ENCODE results near the gene ROBO2.

DNA sequence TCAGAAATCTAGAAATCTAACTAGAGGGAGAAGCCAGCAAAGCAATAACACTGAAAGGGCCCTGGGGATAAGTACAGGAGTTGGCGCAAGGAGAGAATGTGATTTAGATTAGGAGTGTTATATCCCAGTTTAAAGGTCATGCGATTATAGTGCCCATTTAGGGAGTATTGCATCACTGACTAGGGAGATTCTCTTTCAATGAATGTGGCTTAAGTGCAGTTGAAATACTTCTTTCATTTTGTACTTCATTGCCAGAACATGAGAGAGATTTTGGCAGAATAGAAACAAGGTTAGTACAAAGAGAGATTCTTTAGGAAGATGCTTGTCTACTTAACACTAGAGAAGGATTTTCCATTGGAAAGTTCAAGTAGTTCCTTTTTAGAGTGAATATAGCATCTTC lies 13.9 kb downstream of the ROBO2 start:
- TF ChIP-seq NPAS2 (CRISPR knock-in tag; IDR thresholded peaks at IDR 0.05; ENCODE audit: borderline replicate concordance) (no peak), RNF2 (IDR thresholded peaks at IDR 0.05; ENCODE audit: borderline replicate concordance, low read depth) (no peak), POLR2A (IDR thresholded peaks at IDR 0.05; ENCODE audit: low read length) (no peak), HOXA7 (CRISPR knock-in tag; IDR thresholded peaks at IDR 0.05) (no peak), E2F6 (IDR thresholded peaks at IDR 0.05; ENCODE audit: borderline replicate concordance, low read depth) (no peak), ATOH8 (CRISPR knock-in tag; IDR thresholded peaks at IDR 0.05; ENCODE audit: low read depth) (no peak), MYC (IDR thresholded peaks at IDR 0.05; ENCODE audit: borderline replicate concordance, low read length) (no peak)
- TF ChIP-seq, protein P1, sequence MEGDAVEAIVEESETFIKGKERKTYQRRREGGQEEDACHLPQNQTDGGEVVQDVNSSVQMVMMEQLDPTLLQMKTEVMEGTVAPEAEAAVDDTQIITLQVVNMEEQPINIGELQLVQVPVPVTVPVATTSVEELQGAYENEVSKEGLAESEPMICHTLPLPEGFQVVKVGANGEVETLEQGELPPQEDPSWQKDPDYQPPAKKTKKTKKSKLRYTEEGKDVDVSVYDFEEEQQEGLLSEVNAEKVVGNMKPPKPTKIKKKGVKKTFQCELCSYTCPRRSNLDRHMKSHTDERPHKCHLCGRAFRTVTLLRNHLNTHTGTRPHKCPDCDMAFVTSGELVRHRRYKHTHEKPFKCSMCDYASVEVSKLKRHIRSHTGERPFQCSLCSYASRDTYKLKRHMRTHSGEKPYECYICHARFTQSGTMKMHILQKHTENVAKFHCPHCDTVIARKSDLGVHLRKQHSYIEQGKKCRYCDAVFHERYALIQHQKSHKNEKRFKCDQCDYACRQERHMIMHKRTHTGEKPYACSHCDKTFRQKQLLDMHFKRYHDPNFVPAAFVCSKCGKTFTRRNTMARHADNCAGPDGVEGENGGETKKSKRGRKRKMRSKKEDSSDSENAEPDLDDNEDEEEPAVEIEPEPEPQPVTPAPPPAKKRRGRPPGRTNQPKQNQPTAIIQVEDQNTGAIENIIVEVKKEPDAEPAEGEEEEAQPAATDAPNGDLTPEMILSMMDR (IDR thresholded peaks at IDR 0.05) = no peak
- TF ChIP-seq, protein P2, sequence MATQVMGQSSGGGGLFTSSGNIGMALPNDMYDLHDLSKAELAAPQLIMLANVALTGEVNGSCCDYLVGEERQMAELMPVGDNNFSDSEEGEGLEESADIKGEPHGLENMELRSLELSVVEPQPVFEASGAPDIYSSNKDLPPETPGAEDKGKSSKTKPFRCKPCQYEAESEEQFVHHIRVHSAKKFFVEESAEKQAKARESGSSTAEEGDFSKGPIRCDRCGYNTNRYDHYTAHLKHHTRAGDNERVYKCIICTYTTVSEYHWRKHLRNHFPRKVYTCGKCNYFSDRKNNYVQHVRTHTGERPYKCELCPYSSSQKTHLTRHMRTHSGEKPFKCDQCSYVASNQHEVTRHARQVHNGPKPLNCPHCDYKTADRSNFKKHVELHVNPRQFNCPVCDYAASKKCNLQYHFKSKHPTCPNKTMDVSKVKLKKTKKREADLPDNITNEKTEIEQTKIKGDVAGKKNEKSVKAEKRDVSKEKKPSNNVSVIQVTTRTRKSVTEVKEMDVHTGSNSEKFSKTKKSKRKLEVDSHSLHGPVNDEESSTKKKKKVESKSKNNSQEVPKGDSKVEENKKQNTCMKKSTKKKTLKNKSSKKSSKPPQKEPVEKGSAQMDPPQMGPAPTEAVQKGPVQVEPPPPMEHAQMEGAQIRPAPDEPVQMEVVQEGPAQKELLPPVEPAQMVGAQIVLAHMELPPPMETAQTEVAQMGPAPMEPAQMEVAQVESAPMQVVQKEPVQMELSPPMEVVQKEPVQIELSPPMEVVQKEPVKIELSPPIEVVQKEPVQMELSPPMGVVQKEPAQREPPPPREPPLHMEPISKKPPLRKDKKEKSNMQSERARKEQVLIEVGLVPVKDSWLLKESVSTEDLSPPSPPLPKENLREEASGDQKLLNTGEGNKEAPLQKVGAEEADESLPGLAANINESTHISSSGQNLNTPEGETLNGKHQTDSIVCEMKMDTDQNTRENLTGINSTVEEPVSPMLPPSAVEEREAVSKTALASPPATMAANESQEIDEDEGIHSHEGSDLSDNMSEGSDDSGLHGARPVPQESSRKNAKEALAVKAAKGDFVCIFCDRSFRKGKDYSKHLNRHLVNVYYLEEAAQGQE (IDR thresholded peaks at IDR 0.05) = no peak
- TF ChIP-seq, protein P3, sequence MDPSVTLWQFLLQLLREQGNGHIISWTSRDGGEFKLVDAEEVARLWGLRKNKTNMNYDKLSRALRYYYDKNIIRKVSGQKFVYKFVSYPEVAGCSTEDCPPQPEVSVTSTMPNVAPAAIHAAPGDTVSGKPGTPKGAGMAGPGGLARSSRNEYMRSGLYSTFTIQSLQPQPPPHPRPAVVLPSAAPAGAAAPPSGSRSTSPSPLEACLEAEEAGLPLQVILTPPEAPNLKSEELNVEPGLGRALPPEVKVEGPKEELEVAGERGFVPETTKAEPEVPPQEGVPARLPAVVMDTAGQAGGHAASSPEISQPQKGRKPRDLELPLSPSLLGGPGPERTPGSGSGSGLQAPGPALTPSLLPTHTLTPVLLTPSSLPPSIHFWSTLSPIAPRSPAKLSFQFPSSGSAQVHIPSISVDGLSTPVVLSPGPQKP (IDR thresholded peaks at IDR 0.05; ENCODE audit: low read depth, low read length) = no peak
